Body of pancreas (tissue), 4 donors: ENCODE data around the gene E2F1. TPM values are rescaled to one million over a fixed set of nuclear protein-coding genes. Genes with fewer than 3 reads are reported as not detected.

Experiments used
- ATAC-seq: fragments of 150-250 bp; one replicate; pipeline ENCODE4 v1.9.1; 2016
- DNase-seq, 4 donors: peaks; one replicate each; pipeline ENCODE4 v3.0.0-alpha.2; 2019
- H3K27ac ChIP-seq, 4 donors: fragments of 200-600 bp; sonication (generic); 1 replicate in 3 of 4; 2 replicates in 1 of 4; pipeline versions ENCODE4 v1.5.1 to v1.6.1; 2016 to 2019; ENCODE audit warnings: mild to moderate bottlenecking in 1 of 4, mixed read lengths in 1 of 4, moderate library complexity in 1 of 4
- H3K27me3 ChIP-seq, 2 donors: fragments of 200-600 bp; sonication (generic); one replicate each; pipeline ENCODE4 v1.6.0; 2016; ENCODE audit warnings: mild to moderate bottlenecking in 1 of 2
- H3K36me3 ChIP-seq, 2 donors: fragments of 200-600 bp; sonication (generic); replicated peaks in 1 of 2; 2 replicates each; pipeline ENCODE4 v1.5.1; 2016; ENCODE audit warnings: low read depth in 2 of 2; ENCODE audit not compliant: insufficient read depth in 1 of 2
- H3K4me1 ChIP-seq: fragments of 200-600 bp; sonication (generic); one replicate; pipeline ENCODE4 v1.6.0; 2016
- H3K4me3 ChIP-seq, 2 donors: fragments of 200-600 bp; sonication (generic); 1 replicate in 1 of 2; 2 replicates in 1 of 2; pipeline ENCODE4 v1.5.1; 2016 to 2019
- H3K9me3 ChIP-seq, 3 donors: fragments of 200-600 bp; sonication (generic); 1 replicate in 2 of 3; 2 replicates in 1 of 3; pipeline ENCODE4 v1.5.1; 2016
- POLR2A ChIP-seq, 3 donors: fragments of 450-650 bp; IDR thresholded peaks; one replicate each; pipeline ENCODE4 v1.6.1; 2016; ENCODE audit warnings: antibody characterized with exemption in 3 of 3, mild to moderate bottlenecking in 2 of 3
- WGBS, 2 donors: methylation state at CpG; one replicate each; pipeline ENCODE4 v1.1.5; 2017; 5-methylcytosine and 5-hydroxymethylcytosine counted together
- intact Hi-C: fragments of 100-400 bp; cut with DNase I; formaldehyde crosslinking; loops from one replicate; pipeline ENCODE4 v1.15.1; 2023
- total RNA-seq, 2 donors: library from RNA; depleted of rRNA; stranded (reverse); fragments of >200 nt; gene quantifications; one replicate each; pipeline ENCODE4 v1.1.0, GENCODE V29; 2016
- TF ChIP-seq, protein P1 (sequence below), 7 experiments: fragments of 450-650 bp in 4 of 7; fragments of 200-600 bp in 3 of 7; sonication (generic) in 3 of 7; IDR thresholded peaks; one replicate each; pipeline ENCODE4 v1.5.1; 2016 to 2019; ENCODE audit warnings: antibody characterized with exemption in 7 of 7

Gene E2F1
- total RNA-seq, 2 donors from 2014 or later = 0.66 TPM; not detected in 1

GRCh38 chr20:33681728-33682353 is 4.3 kb downstream of the E2F1 start:
- Histone ChIP-seq H3K27me3 (no peaks in the 10 kb centered on the region), H3K9me3 (no peaks in the 10 kb centered on the region), H3K4me3 (no peak overlapping the region), H3K27ac (no peak overlapping the region), H3K36me3 (no peaks in the 10 kb centered on the region), H3K4me1 (peaks cover 16% of the 10 kb centered on the region)
- WGBS, 2 donors = 85 to 92% methylated on average over 9 of the region's 9 CpGs
- intact Hi-C loops = no loop called here
- ATAC-seq (no peak), DNase-seq (no peak)
- TF ChIP-seq, protein P1, sequence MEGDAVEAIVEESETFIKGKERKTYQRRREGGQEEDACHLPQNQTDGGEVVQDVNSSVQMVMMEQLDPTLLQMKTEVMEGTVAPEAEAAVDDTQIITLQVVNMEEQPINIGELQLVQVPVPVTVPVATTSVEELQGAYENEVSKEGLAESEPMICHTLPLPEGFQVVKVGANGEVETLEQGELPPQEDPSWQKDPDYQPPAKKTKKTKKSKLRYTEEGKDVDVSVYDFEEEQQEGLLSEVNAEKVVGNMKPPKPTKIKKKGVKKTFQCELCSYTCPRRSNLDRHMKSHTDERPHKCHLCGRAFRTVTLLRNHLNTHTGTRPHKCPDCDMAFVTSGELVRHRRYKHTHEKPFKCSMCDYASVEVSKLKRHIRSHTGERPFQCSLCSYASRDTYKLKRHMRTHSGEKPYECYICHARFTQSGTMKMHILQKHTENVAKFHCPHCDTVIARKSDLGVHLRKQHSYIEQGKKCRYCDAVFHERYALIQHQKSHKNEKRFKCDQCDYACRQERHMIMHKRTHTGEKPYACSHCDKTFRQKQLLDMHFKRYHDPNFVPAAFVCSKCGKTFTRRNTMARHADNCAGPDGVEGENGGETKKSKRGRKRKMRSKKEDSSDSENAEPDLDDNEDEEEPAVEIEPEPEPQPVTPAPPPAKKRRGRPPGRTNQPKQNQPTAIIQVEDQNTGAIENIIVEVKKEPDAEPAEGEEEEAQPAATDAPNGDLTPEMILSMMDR (IDR thresholded peaks at IDR 0.05) = no peak
- TF ChIP-seq POLR2A (IDR thresholded peaks at IDR 0.05) = no peak

GRCh38 chr20:33681288-33681687 is 4.9 kb downstream of the E2F1 start:
- Histone ChIP-seq H3K27me3 (no peaks in the 10 kb centered on the region), H3K4me3 (no peak overlapping the region), H3K27ac (no peak overlapping the region), H3K9me3 (no peaks in the 10 kb centered on the region), H3K36me3 (no peaks in the 10 kb centered on the region), H3K4me1 (peaks cover 12% of the 10 kb centered on the region)
- ATAC-seq (no peak), DNase-seq (no peak)
- TF ChIP-seq, protein P1 (IDR thresholded peaks at IDR 0.05) = no peak
- intact Hi-C loops = no loop called here
- 81 to 96% methylated on average over 2 to 5 of the region's 5 CpGs for WGBS, 2 donors

GRCh38 chr20:33680686-33681085 is 5.5 kb downstream of the E2F1 start:
- TF ChIP-seq POLR2A (IDR thresholded peaks at IDR 0.05) = no peak
- TF ChIP-seq, protein P1 (IDR thresholded peaks at IDR 0.05) = no peak
- 92 to 98% methylated on average over 2 of the region's 2 CpGs for WGBS, 2 donors
- intact Hi-C loops = no loop called here
- ATAC-seq = no peak
- Histone ChIP-seq H3K9me3 (no peaks in the 10 kb centered on the region), H3K27ac (no peak overlapping the region), H3K4me1 (peaks cover 11% of the 10 kb centered on the region), H3K27me3 (no peaks in the 10 kb centered on the region), H3K36me3 (no peaks in the 10 kb centered on the region), H3K4me3 (no peak overlapping the region)
- no peak for DNase-seq

- TF ChIP-seq, protein P1 (IDR thresholded peaks at IDR 0.05) = no peak
- TF ChIP-seq POLR2A (IDR thresholded peaks at IDR 0.05) = no peak
- no peaks in the 10 kb centered on the region for H3K36me3 ChIP-seq
- no peaks in the 10 kb centered on the region for H3K9me3 ChIP-seq
- intact Hi-C loops = no loop called here
- no peak overlapping the region for H3K4me3 ChIP-seq
- peaks cover 9% of the 10 kb centered on the region for H3K4me1 ChIP-seq
- no peaks in the 10 kb centered on the region for H3K27me3 ChIP-seq
- no peak for DNase-seq
- no peak for ATAC-seq
- no peak overlapping the region for H3K27ac ChIP-seq
- 74 to 86% methylated on average over 6 to 20 of the region's 20 CpGs for WGBS, 2 donors
These were observed 6.3 kb downstream of the E2F1 start for GRCh38 chr20:33679758-33680485.
